ENCODE measurements around the gene SVEP1. TPM values are rescaled to one million over a fixed set of nuclear protein-coding genes. Genes with fewer than 3 reads are reported as not detected.
"Not testable (repeated sequence)": the region's sequence is repeated elsewhere in the genome, so short reads cannot be mapped to it uniquely, and the experiment has no call there.

SVEP1 gene
- total RNA-seq, 2 experiments from 2014 or later: not detected

DNA sequence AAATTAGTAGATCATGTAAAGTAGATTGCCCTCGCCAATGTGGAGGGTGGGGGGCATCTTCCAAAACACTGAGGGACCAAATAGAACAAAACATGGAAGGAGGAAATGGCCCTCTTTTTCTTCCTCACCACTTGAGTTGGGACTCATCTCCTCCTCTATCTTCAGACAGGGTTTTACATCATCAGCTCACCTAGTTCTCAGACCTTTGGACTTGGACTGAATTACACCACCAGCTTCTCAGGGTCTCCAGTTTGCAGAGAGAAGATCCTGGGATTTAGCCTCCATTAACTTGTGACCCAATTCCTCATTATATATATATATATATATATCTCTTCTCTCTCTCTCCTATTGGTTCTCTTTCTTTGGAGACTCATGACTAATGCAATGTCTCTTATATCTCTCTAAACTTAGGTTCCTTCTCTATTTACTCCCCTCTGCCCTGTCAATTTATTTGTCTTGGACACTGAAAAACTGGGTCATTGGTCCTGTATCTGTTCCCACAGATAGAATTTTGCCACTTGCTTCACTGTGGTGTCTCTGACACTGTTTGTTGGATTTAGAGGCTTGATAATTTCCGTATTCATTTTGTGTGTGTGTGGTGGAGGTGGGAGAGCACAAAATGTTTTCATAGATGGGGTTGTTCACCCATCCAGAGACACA lies 187.6 kb downstream of the SVEP1 start:
- DNase-seq: no peak
- CTCF ChIA-PET: no interaction called here
- Mint-ChIP-seq H3K9me3 (no peaks in the 10 kb centered on the region), H3K27ac (no peak overlapping the region), H3K4me1 (no peaks in the 10 kb centered on the region), H3K4me3 (no peak overlapping the region), H3K27me3 (no peaks in the 10 kb centered on the region), H3K36me3 (ENCODE audit: low read depth) (no peaks in the 10 kb centered on the region)
- POLR2A ChIA-PET: no interaction called here

DNA sequence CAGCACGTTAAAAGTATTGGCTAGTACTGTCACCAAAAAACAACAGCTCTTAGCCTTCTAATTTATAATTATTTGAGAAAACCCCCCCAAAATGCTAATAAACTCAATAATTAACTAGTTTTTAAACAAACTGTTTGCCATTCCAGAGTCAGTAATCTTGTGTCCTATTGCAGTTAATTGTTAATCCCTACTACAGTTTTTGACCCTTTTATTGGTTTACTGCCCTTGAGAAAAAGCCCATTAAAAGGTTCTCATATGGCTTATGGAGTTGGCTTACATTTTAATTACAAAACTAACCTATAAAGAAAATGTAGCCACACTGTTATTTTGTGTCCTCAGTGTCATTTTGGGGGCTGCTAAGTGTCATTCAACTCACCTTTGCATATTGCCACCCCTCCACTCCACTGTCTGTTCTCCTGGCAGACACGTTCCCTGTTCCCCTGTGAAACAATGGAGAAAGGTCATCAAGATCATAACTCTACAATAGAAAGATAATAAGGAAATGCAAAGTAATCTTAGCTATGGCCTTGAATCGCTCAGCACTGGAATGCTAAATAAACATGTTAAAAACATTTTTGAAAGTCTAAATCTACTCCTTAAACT lies 190.3 kb downstream of the SVEP1 start:
- H3K9me3 Mint-ChIP-seq: no peaks in the 10 kb centered on the region
- H3K4me1 Mint-ChIP-seq: no peaks in the 10 kb centered on the region
- H3K36me3 Mint-ChIP-seq (ENCODE audit: low read depth): no peaks in the 10 kb centered on the region
- no peak overlapping the region for H3K4me3 Mint-ChIP-seq
- ChIA-PET POLR2A (no interaction called here), CTCF (no interaction called here)
- DNase-seq: no peak
- no peak overlapping the region for H3K27ac Mint-ChIP-seq
- H3K27me3 Mint-ChIP-seq: no peaks in the 10 kb centered on the region

DNA sequence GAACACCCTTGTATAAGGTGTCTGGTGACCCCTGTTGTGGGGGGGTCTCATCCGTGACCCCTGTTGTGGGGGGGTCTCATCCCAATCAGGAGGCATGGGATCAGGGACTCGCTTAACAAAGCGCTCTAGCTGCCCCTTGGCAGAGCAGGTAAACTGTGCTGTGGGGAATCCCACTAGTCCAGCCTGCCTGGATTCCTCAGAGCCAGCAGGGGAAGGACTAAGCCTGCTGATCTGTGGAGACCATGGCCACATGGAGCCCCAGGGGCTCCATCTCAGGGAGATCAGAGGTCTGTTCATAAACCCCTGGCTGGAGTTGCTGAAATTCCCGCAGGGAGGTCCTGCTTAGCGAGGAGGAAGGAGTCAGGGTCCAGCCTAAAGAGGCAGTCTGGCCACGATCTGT lies 196.1 kb downstream of the SVEP1 start:
- no peak overlapping the region for H3K27ac Mint-ChIP-seq
- POLR2A ChIA-PET: no interaction called here
- H3K36me3 Mint-ChIP-seq (ENCODE audit: low read depth): no peaks in the 10 kb centered on the region
- DNase-seq: no peak
- no peaks in the 10 kb centered on the region for H3K9me3 Mint-ChIP-seq
- H3K4me3 Mint-ChIP-seq: no peak overlapping the region
- no peaks in the 10 kb centered on the region for H3K27me3 Mint-ChIP-seq
- CTCF ChIA-PET: no interaction called here
- H3K4me1 Mint-ChIP-seq: no peaks in the 10 kb centered on the region

DNA sequence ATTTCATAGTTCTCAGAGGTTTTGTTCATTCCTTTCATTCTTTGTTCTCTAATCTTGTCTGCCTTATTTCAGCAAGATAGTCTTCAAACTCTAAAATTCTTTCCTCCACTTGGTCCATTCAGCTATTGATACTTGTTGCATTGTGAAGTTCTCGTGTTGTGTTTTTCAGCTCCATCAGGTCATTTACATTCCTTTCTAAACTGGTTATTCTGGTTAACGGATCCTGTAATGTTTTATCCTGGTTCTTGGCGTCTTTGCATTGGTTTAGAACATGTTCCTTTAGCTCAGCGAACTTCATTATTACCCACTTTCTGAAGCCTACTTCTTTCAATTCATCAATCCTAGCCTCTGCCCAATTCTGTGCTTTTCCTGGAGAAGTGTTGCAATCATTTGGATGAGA lies 196.8 kb downstream of the SVEP1 start:
- H3K36me3 Mint-ChIP-seq (ENCODE audit: low read depth): no peaks in the 10 kb centered on the region
- H3K4me1 Mint-ChIP-seq: no peaks in the 10 kb centered on the region
- no peaks in the 10 kb centered on the region for H3K27me3 Mint-ChIP-seq
- no peak overlapping the region for H3K27ac Mint-ChIP-seq
- H3K4me3 Mint-ChIP-seq: no peak overlapping the region
- no peak for DNase-seq
- POLR2A ChIA-PET: no interaction called here
- H3K9me3 Mint-ChIP-seq: no peaks in the 10 kb centered on the region
- CTCF ChIA-PET: no interaction called here

DNA sequence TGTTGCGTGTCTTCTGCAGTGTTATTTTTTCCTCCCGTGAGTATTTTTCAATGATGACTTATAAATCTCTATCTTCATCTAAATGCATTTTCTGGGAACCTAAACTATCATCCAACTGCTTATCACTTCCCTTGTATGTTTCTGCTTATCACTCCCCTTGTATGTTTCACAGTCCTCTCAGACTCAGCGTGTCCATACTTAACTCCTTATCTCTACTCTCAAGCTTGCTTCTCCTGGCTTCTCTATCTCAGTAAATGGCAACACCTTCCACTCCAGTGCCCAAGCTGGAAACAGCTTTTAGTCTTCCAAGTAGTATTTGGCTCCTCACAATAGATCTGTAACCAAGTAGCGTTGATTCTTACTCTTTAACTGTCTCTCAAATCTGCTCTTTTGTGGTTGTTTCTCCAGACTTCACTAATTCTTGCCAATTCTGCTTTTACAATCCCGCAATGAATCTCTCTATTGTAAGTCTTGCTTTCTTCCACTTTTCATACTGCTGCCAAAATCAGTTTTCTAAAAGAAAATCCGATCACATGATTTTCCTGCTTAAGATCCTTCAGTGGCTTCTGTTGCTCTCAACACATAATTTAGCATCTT lies 208.0 kb downstream of the SVEP1 start:
- ChIA-PET CTCF (no interaction called here), POLR2A (no interaction called here)
- no peaks in the 10 kb centered on the region for H3K4me1 Mint-ChIP-seq
- no peak for DNase-seq
- no peak overlapping the region for H3K27ac Mint-ChIP-seq
- no peaks in the 10 kb centered on the region for H3K9me3 Mint-ChIP-seq
- H3K36me3 Mint-ChIP-seq (ENCODE audit: low read depth): no peaks in the 10 kb centered on the region
- no peaks in the 10 kb centered on the region for H3K27me3 Mint-ChIP-seq
- no peak overlapping the region for H3K4me3 Mint-ChIP-seq

DNA sequence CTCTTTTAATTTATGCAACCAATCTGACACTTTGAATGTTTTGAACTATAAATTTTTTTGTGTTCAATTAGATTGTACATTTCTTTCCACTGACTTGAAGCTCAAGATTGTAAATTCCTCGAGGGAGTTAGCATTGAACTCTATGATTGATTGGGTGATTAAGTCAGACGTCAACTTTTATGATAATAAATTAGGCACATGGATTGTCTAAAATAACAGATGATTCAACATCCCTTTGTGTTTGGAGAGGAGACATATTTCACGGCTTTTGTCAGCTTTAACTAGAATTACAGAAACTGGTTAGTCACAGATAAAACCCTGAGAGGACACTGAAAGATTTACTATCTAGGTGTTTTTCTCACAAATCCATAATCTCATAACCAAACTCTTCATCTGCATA lies 209.2 kb downstream of the SVEP1 start:
- Mint-ChIP-seq H3K36me3 (ENCODE audit: low read depth) (no peaks in the 10 kb centered on the region), H3K4me1 (no peaks in the 10 kb centered on the region), H3K4me3 (no peak overlapping the region), H3K27ac (no peak overlapping the region), H3K27me3 (no peaks in the 10 kb centered on the region), H3K9me3 (no peaks in the 10 kb centered on the region)
- no peak for DNase-seq
- ChIA-PET CTCF (no interaction called here), POLR2A (no interaction called here)

DNA sequence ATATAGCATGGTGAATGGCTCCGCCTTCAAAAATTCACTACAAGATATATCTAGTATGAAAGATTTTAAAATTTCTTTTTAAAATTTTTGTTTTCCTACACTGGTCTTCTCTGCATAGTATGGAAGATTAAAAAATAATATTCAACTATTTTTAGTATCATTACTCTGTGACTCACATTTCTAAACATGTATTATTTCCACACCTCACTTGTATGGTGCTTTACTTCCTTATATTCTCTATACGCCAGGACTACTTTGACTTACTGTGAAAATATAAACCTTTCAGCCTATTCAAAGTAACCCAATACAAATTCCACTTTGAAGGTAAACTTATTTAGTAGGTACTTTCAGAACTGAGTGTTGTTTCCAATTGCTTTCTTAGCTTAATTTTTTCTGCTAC lies 215.1 kb downstream of the SVEP1 start:
- no peak overlapping the region for H3K27ac Mint-ChIP-seq
- ChIA-PET CTCF (no interaction called here), POLR2A (no interaction called here)

DNA sequence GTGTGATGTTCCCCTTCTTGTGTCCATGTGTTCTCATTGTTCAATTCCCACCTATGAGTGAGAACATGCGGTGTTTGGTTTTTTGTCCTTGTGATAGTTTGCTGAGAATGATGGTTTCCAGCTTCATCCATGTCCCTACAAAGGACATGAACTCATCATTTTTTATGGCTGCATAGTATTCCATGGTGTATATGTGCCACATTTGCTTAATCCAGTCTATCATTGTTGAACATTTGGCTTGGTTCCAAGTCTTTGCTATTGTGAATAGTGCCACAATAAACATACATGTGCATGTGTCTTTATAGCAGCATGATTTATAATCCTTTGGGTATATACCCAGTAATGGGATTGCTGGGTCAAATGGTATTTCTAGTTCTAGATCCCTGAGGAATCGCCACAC lies 220.5 kb downstream of the SVEP1 start:
- POLR2A ChIA-PET; DNase-seq; CTCF ChIA-PET; H3K4me3 Mint-ChIP-seq; H3K36me3 Mint-ChIP-seq (ENCODE audit: low read depth); H3K4me1 Mint-ChIP-seq; H3K9me3 Mint-ChIP-seq; H3K27ac Mint-ChIP-seq; H3K27me3 Mint-ChIP-seq: not testable (repeated sequence)

More for the DNA sequence above, 215.1 kb downstream of the SVEP1 start:
- Mint-ChIP-seq H3K4me1 (no peaks in the 10 kb centered on the region), H3K36me3 (ENCODE audit: low read depth) (no peaks in the 10 kb centered on the region), H3K9me3 (no peaks in the 10 kb centered on the region), H3K4me3 (no peak overlapping the region), H3K27me3 (no peaks in the 10 kb centered on the region)
- DNase-seq: no peak

DNA sequence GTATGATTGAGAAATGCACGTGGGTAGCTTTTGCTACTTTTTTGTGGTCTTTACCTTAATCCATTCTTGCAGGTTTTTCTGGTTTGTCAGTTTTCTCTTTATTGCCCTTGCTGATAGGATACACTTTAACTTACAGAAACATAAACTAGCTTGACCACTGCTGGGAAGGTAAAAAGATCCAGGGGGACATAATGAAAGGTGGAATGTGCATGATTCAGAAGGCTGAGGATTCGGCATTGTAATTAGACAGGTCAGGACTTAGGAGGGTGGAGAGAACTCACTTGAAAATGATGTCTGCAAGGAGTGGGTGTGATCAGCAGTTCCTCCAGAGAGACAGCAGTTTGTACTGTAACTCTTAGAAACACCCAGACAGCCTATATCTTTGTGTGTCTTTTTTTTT lies 222.0 kb downstream of the SVEP1 start:
- Mint-ChIP-seq H3K4me1 (no peaks in the 10 kb centered on the region), H3K36me3 (ENCODE audit: low read depth) (no peaks in the 10 kb centered on the region), H3K27me3 (no peaks in the 10 kb centered on the region), H3K27ac (no peak overlapping the region), H3K4me3 (no peak overlapping the region), H3K9me3 (no peaks in the 10 kb centered on the region)
- ChIA-PET POLR2A (no interaction called here), CTCF (no interaction called here)
- DNase-seq: no peak

DNA sequence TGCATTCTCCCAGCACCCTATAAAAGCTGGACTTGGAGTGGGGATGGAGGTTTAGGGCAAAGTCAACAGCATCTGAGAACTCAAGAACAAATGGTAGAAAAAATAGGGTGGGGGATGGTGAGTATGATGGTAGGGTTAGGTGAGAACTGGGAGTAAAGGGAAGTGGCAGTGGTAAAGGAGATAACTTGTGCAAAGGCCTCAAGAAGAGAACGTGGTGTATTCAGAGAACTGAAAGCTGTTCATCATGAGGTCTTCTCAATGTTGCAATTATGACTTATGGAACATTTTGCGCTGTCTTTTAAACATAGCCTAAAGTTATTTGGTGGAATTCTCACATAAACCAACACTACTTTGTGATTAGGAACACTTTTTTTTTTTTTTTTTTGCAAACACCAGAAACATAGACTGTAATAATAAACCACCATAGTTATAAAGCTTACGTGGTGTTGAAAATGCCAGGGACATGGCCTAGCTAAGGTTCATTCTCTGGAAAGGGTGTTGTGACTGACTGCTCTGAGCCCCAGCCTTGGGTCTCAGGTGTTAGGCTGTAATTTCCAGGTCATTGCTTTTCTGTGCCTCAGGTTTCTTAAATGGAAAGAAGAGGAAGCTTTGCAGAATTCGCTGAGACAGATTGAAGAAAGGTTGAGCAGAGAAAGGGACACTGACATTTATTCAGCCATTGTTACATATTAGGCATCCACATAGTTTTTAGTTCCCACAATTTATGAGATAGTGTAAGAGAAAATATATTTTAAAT lies 222.7 kb downstream of the SVEP1 start:
- H3K36me3 Mint-ChIP-seq (ENCODE audit: low read depth): no peaks in the 10 kb centered on the region
- ChIA-PET POLR2A (no interaction called here), CTCF (no interaction called here)
- H3K27me3 Mint-ChIP-seq: no peaks in the 10 kb centered on the region
- no peaks in the 10 kb centered on the region for H3K4me1 Mint-ChIP-seq
- no peak for DNase-seq
- no peak overlapping the region for H3K4me3 Mint-ChIP-seq
- H3K27ac Mint-ChIP-seq: no peak overlapping the region
- H3K9me3 Mint-ChIP-seq: no peaks in the 10 kb centered on the region

DNA sequence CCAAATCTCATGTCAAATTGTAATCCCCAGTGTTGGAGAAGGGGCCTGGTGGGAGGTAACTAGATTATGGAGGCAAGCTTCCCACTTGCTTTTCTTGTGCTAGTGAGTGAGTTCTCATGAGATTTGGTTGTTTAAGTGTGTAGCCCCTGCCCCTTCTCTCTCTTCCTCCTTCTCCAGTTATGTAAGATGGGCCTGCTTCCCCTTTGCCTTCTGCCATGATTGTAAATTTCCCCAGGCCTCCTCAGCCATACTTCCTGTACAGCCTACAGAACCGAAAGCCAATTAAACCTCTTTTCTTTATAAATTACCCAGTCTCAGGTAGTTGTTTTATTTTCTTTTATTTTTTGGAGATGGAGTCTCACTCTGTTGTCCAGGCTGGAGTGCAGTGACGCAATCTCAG lies 223.6 kb downstream of the SVEP1 start:
- Mint-ChIP-seq H3K36me3 (ENCODE audit: low read depth) (no peaks in the 10 kb centered on the region), H3K27me3 (no peaks in the 10 kb centered on the region), H3K4me1 (no peaks in the 10 kb centered on the region), H3K4me3 (no peak overlapping the region), H3K9me3 (no peaks in the 10 kb centered on the region), H3K27ac (no peak overlapping the region)
- DNase-seq: no peak
- ChIA-PET POLR2A (no interaction called here), CTCF (no interaction called here)

DNA sequence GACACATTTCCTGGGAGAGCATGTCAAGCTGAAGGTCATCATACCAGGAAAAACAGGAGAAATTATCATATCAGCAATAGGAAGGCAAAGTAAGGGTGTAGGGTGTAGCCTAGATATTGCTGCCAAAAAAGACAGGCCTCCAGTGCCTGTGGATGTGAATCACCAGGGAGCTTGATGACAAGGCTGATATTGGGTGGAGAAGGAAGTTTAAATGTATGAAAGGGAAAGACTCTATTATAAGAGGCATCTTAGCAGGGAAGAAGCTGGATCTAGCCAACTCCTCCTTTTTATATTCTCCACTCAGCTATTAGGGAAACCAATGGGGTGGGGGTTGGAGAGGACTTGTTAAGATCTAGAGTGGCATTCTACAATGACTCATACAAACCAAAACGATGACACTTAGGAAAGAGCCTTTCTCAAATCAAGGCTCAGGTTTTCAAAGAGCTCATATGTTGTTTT lies 228.5 kb downstream of the SVEP1 start:
- ChIA-PET CTCF (no interaction called here), POLR2A (no interaction called here)
- no peak for DNase-seq
- Mint-ChIP-seq H3K27me3 (no peaks in the 10 kb centered on the region), H3K36me3 (ENCODE audit: low read depth) (no peaks in the 10 kb centered on the region), H3K4me1 (peaks cover 1% of the 10 kb centered on the region), H3K4me3 (no peak overlapping the region), H3K9me3 (no peaks in the 10 kb centered on the region), H3K27ac (no peak overlapping the region)

DNA sequence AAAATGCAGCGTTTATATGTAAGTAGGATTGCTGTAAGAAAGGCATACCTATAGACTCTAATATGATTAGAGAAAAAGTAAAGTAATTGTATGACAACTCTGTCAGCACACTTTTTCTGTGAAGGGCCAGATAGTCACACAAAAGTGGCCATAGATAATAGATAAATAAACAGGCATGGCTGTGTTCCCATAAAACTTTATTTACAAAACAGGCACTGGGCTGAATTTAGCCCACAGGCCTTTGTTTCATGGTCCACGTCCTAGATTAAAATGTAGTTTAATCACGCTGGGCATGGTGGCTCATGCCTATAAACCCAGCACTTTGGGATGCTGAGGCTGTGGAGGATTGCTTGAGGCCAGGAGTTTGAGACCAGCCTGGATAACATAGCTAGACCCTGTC lies 233.2 kb downstream of the SVEP1 start:
- Mint-ChIP-seq H3K9me3 (no peaks in the 10 kb centered on the region), H3K27me3 (no peaks in the 10 kb centered on the region), H3K36me3 (ENCODE audit: low read depth) (no peaks in the 10 kb centered on the region), H3K27ac (no peak overlapping the region), H3K4me3 (no peak overlapping the region), H3K4me1 (peaks cover 1% of the 10 kb centered on the region)
- ChIA-PET POLR2A (no interaction called here), CTCF (no interaction called here)
- no peak for DNase-seq

DNA sequence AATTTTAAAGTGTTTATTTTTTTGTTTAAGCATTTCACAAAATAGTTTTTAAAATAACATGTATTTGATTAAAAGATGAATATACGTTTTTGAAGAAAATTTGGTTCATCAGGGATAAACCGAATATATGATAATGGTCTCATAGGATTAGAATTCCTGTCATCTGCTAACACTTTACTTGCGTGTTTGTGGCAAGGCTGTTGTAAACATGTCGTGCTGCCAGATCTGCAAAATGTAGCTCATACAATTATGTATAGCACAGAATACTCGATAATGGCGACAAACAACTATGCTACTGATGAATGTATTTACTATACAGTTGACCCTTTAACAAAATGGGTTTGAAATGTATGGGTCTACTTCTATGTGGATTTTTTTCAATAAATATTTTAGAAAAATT lies 234.7 kb downstream of the SVEP1 start:
- no peaks in the 10 kb centered on the region for H3K27me3 Mint-ChIP-seq
- no peak overlapping the region for H3K4me3 Mint-ChIP-seq
- no peaks in the 10 kb centered on the region for H3K36me3 Mint-ChIP-seq (ENCODE audit: low read depth)
- ChIA-PET POLR2A (no interaction called here), CTCF (no interaction called here)
- H3K27ac Mint-ChIP-seq: no peak overlapping the region
- no peaks in the 10 kb centered on the region for H3K9me3 Mint-ChIP-seq
- H3K4me1 Mint-ChIP-seq: no peaks in the 10 kb centered on the region
- no peak for DNase-seq
